LNCaP clone FGC (cell line): ENCODE measurements around the gene VWC2L.

Experiments
- DNase-seq: peaks from one replicate; pipeline ENCODE4 v3.0.0-alpha.2; 2011; ENCODE audit warnings: low read depth
- H3K4me3 ChIP-seq: 2 replicates; pipeline ENCODE4 v1.5.1; 2011; ENCODE audit warnings: mild to moderate bottlenecking, low read depth, low read length, control low read depth
- TF ChIP-seq, protein P1 (sequence below): IDR thresholded peaks from 2 replicates; pipeline ENCODE4 v1.5.1; 2012; ENCODE audit warnings: mild to moderate bottlenecking; ENCODE audit not compliant: control insufficient read depth, insufficient read depth; ENCODE audit errors: extremely low read depth

The VWC2L gene

DNA sequence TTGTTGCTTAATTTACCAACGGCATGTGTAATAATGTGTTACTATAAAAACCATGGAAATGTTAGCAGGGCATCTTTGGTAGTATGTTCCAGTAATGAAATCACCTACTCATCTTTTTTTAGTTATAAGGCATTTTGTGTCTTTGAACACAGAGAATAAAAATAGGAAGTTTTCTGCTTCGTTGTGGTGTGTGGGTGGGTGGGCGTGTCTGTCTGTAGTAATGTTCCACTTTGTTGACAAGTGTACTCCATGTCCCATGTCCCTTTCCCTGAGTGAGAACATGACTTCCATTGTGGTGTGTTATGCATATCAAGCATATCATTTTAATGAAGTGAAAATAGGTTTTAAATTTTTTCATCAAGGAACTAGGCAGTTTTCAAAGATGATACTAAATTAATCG lies 149.3 kb downstream of the VWC2L start:
- no peak for DNase-seq
- no peak overlapping the region for H3K4me3 ChIP-seq
- TF ChIP-seq, protein P1, sequence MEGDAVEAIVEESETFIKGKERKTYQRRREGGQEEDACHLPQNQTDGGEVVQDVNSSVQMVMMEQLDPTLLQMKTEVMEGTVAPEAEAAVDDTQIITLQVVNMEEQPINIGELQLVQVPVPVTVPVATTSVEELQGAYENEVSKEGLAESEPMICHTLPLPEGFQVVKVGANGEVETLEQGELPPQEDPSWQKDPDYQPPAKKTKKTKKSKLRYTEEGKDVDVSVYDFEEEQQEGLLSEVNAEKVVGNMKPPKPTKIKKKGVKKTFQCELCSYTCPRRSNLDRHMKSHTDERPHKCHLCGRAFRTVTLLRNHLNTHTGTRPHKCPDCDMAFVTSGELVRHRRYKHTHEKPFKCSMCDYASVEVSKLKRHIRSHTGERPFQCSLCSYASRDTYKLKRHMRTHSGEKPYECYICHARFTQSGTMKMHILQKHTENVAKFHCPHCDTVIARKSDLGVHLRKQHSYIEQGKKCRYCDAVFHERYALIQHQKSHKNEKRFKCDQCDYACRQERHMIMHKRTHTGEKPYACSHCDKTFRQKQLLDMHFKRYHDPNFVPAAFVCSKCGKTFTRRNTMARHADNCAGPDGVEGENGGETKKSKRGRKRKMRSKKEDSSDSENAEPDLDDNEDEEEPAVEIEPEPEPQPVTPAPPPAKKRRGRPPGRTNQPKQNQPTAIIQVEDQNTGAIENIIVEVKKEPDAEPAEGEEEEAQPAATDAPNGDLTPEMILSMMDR = no peak

DNA sequence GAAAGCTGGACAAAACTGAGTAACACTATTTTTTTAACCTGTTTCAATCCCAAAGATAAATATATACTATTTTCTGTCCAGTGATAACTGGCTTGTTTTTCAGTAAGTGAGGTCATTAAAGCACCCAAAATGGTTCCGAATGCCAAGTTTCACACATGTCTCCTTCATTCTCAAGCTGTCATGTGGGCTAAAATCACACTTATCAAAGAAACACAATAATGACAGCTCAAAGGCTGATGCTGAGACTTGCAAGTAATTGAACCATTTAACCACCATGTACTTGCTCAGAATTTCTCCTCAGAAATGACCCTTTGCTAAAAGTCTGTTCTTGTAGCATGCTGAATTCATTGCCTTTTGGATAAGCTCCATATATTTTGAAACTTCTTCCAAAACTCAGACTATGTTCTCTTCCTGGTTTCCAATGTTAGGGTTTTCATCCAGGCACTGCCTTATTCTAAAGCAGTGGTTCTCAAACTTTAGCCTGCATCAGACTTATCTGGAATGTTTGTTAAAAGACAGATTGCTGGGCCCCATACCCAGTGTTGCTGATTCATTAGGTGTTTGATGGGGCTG lies 149.8 kb downstream of the VWC2L start:
- no peak for DNase-seq
- H3K4me3 ChIP-seq = no peak overlapping the region
- TF ChIP-seq, protein P1 = no peak

DNA sequence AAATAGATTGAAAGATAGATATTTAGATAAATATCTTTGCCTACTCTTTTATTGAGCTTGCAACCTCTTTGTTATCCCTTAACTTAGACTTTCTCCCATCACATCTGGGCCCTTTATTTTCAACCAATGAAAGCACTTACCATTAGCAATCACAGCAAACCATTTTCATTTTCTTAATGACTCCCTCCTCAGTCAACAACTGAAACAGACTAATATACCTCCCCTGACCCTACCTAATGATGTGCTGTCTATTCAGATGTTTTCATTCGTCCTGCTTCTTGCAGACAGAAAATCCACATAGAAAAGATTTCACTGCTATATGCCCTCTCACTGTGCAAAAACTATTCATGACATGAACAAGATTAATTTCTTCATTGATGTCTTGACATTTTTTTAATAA lies 154.4 kb downstream of the VWC2L start:
- no peak for DNase-seq
- TF ChIP-seq, protein P1 = no peak
- no peak overlapping the region for H3K4me3 ChIP-seq

DNA sequence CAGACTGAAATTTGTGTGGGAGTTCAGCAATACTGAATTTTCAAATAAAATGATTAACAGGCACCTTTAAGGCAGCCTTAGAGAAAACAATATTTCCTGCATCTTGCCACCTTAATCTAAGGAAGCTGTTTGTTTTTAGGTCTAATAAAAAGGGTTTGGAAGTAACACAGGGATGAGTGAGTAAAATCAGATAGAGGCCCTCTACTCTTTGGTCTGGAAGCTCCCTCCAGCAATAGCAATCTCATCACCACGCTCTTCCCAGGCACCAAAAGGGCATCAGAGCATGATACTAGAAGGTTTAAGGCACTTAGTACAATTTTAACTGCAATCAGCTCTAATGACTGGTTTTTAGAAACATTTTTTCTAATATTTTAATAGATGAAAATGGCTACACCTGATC lies 155.6 kb downstream of the VWC2L start:
- no peak for DNase-seq
- TF ChIP-seq, protein P1 = no peak
- H3K4me3 ChIP-seq = no peak overlapping the region

DNA sequence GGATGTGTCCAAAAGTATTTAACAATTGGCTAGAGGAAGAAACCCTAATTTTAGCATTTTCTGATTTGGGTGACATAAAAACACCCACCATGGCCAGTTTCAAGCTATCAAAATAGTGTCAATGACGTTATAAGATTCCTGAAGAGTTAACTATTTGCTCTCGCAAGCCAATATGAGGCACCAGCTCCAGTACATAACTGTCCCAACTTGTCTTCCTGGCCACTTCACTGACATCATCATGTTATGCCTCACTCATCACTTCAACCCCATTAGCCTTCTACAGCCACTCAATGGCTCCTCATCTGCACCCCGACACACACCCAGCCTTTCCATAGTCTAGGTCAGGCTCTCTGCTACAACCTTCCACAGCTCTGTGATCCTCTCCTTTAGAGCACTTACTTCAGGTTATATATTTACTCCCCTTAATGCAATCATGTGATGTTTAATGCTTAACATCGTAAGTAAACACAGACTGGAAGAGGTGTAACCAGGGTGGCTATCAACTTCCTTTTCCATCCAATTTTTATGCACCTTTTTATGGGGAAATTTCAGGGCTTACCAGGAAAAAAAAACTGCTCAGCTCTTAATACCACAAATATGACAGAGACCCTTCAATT lies 158.7 kb downstream of the VWC2L start:
- no peak overlapping the region for H3K4me3 ChIP-seq
- DNase-seq = no peak
- TF ChIP-seq, protein P1 = no peak

DNA sequence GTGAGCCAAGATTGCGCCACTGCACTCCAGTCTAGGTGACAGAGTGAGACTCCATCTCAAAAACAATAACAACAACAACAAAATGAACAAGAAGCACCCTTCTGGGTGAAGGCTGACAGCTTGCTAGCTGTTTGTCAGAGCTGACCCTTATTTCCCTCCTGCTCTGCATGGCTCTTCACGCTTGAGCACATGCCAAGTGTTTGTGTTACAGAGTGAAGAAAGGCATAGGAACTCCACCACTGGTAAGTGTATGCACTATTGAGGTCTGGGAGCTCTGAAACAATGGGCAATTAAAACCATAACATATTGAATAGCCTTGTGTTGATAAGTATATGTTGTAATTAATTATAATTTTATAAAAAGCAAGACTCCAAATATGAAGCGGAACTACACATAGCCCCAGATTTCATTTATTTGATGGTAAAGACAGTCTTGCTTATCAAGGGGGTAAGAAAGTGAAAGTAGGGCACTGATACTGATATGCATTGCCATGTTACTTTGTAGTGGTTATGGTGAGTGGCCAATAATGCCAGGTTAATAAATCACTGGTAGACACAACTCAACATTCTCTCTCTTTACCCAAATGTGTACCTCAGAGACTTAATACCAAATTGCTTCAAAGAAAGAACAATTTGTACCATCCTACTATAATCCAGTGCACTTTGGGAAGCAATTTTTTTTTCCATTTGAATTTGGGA lies 163.4 kb downstream of the VWC2L start:
- no peak overlapping the region for H3K4me3 ChIP-seq
- TF ChIP-seq, protein P1 = no peak
- DNase-seq = no peak
